WTC11 (cell line): ENCODE results near the gene LMCD1.

Source experiments
- CREB1 ChIP-seq: sonication (generic); formaldehyde crosslinking; IDR thresholded peaks from 2 replicates; pipeline ENCODE4 v1.8.0; 2023; ENCODE audit warnings: mild to moderate bottlenecking, missing genetic modification reagents
- CTCF ChIP-seq: fragments of 200-600 bp; IDR thresholded peaks from 2 replicates; pipeline ENCODE4 v1.8.0; 2022; ENCODE audit warnings: antibody characterized with exemption
- ELF4 ChIP-seq: sonication (generic); formaldehyde crosslinking; IDR thresholded peaks from 2 replicates; pipeline ENCODE4 v1.8.1; 2022; ENCODE audit warnings: low read depth, mild to moderate bottlenecking, moderate library complexity, missing genetic modification reagents
- HMGXB4 ChIP-seq: sonication (generic); formaldehyde crosslinking; IDR thresholded peaks from 2 replicates; pipeline ENCODE4 v1.8.1; 2023; ENCODE audit warnings: mild to moderate bottlenecking, moderate library complexity, missing genetic modification reagents
- IRF1 ChIP-seq: sonication (generic); formaldehyde crosslinking; IDR thresholded peaks from 2 replicates; pipeline ENCODE4 v1.8.0; 2023; ENCODE audit warnings: missing genetic modification reagents
- JUN ChIP-seq: sonication (generic); formaldehyde crosslinking; IDR thresholded peaks from 2 replicates; pipeline ENCODE4 v1.8.0; 2023; ENCODE audit warnings: mild to moderate bottlenecking, missing genetic modification reagents
- MAX ChIP-seq: sonication (generic); formaldehyde crosslinking; IDR thresholded peaks from 2 replicates; pipeline ENCODE4 v1.8.0; 2022; ENCODE audit warnings: mild to moderate bottlenecking, missing genetic modification reagents
- NR1H2 ChIP-seq: sonication (generic); formaldehyde crosslinking; IDR thresholded peaks from 2 replicates; pipeline ENCODE4 v1.9.0; 2021; ENCODE audit warnings: mild to moderate bottlenecking, moderate library complexity, missing genetic modification reagents
- OVOL2 ChIP-seq: fragments of 250-450 bp; sonication (Bioruptor Pico); IDR thresholded peaks from 2 replicates; pipeline ENCODE4 v1.9.0; 2021; ENCODE audit warnings: mild to moderate bottlenecking, borderline replicate concordance
- SP1 ChIP-seq: sonication (generic); formaldehyde crosslinking; conservative IDR thresholded peaks from 2 replicates; pipeline ENCODE4 v1.8.1; 2022; ENCODE audit warnings: missing genetic modification reagents
- ZNF138 ChIP-seq: sonication (generic); formaldehyde crosslinking; conservative IDR thresholded peaks from 2 replicates; pipeline ENCODE4 v1.8.1; 2022; ENCODE audit warnings: mild to moderate bottlenecking, moderate library complexity, missing genetic modification reagents

- TF ChIP-seq CREB1 (CRISPR knock-in tag) (no peak), HMGXB4 (no peak), NR1H2 (CRISPR knock-in tag) (no peak), ZNF138 (CRISPR knock-in tag) (no peak), CTCF (no peak), ELF4 (CRISPR knock-in tag) (no peak), JUN (CRISPR knock-in tag) (no peak), SP1 (CRISPR knock-in tag) (no peak), IRF1 (CRISPR knock-in tag) (no peak), MAX (CRISPR knock-in tag) (no peak), OVOL2 (no peak)
These were observed 4.0 kb upstream of the LMCD1 start for GRCh38 chr3:8497582-8497981.
